ENCODE measurements around the gene RMND5A.

Gene RMND5A

GRCh38 chr2:86788165-86788564 is 68.1 kb downstream of the RMND5A start:
- no peak for TF ChIP-seq ZNF121 (tag by site-specific recombination; IDR thresholded peaks at IDR 0.05)
- TF ChIP-seq ZNF610 (tag by site-specific recombination; IDR thresholded peaks at IDR 0.05; ENCODE audit: borderline replicate concordance) = no peak
- no peak for TF ChIP-seq ZNF560 (tag by site-specific recombination; IDR thresholded peaks at IDR 0.05; ENCODE audit: borderline replicate concordance)
- TF ChIP-seq ZNF157 (tag by site-specific recombination; IDR thresholded peaks at IDR 0.05) = no peak
- no peak for TF ChIP-seq ZNF221 (tag by site-specific recombination; IDR thresholded peaks at IDR 0.05; ENCODE audit: borderline replicate concordance)
- no peak for TF ChIP-seq ZNF211 (tag by site-specific recombination; IDR thresholded peaks at IDR 0.05; ENCODE audit: low read depth)
- no peak for TF ChIP-seq ZNF791 (tag by site-specific recombination; IDR thresholded peaks at IDR 0.05)
- no peak for TF ChIP-seq ZNF768 (tag by site-specific recombination; IDR thresholded peaks at IDR 0.05)
- no peak for TF ChIP-seq ZNF416 (tag by site-specific recombination; IDR thresholded peaks at IDR 0.05)
- no peak for TF ChIP-seq ZNF148 (tag by site-specific recombination; IDR thresholded peaks at IDR 0.05; ENCODE audit: borderline replicate concordance)
- Histone ChIP-seq H3K4me3 (ENCODE audit: low read depth, low read length) (no peak overlapping the region), H3K36me3 (ENCODE audit: control insufficient read depth in 2 of 2, insufficient read depth in 1 of 2, low read length in 2 of 2) (no peaks in the 10 kb centered on the region), H3K27ac (ENCODE audit: extremely low read depth, low read depth, low read length) (no peak overlapping the region), H3K9me3 (ENCODE audit: control insufficient read depth, insufficient read depth, low read depth, low read length) (no peaks in the 10 kb centered on the region), H3K4me1 (ENCODE audit: control insufficient read depth, insufficient read depth, low read length) (no peaks in the 10 kb centered on the region)
- POLR2A ChIA-PET = no interaction called here
- CTCF ChIA-PET = interaction anchor here (1.2 kb wide), 1 partner anchor 23 kb away, joined by 3 read pairs; no protein-coding TSS in a partner anchor

GRCh38 chr2:86788881-86789686 is 69.0 kb downstream of the RMND5A start:
- TF ChIP-seq ZNF843 (tag by site-specific recombination; IDR thresholded peaks at IDR 0.05) (no peak), ZNF398 (tag by site-specific recombination; IDR thresholded peaks at IDR 0.05) (no peak), ZBTB8A (tag by site-specific recombination; IDR thresholded peaks at IDR 0.05) (no peak), HOXD13 (CRISPR knock-in tag; IDR thresholded peaks at IDR 0.05; ENCODE audit: borderline replicate concordance) (no peak), ZNF776 (tag by site-specific recombination; IDR thresholded peaks at IDR 0.05; ENCODE audit: borderline replicate concordance) (no peak), SETDB1 (IDR thresholded peaks at IDR 0.05; ENCODE audit: insufficient read length, low read length) (no peak), ZNF148 (tag by site-specific recombination; IDR thresholded peaks at IDR 0.05; ENCODE audit: borderline replicate concordance) (no peak), ZNF341 (tag by site-specific recombination; IDR thresholded peaks at IDR 0.05; ENCODE audit: low read depth) (no peak), ZNF624 (tag by site-specific recombination; IDR thresholded peaks at IDR 0.05) (no peak), ATF2 (tag by site-specific recombination; IDR thresholded peaks at IDR 0.05; ENCODE audit: low read depth) (no peak), ZNF146 (tag by site-specific recombination; IDR thresholded peaks at IDR 0.05) (no peak), ZNF560 (tag by site-specific recombination; IDR thresholded peaks at IDR 0.05; ENCODE audit: borderline replicate concordance) (no peak)
- CTCF ChIA-PET = no interaction called here
- H3K4me3 ChIP-seq (ENCODE audit: low read depth, low read length) = no peak overlapping the region

More at GRCh38 chr2:86788881-86789686, 69.0 kb downstream of the RMND5A start:
- Histone ChIP-seq H3K4me1 (ENCODE audit: control insufficient read depth, insufficient read depth, low read length) (no peaks in the 10 kb centered on the region), H3K27ac (ENCODE audit: extremely low read depth, low read depth, low read length) (no peak overlapping the region), H3K9me3 (ENCODE audit: control insufficient read depth, insufficient read depth, low read depth, low read length) (no peaks in the 10 kb centered on the region), H3K36me3 (ENCODE audit: control insufficient read depth in 2 of 2, insufficient read depth in 1 of 2, low read length in 2 of 2) (no peaks in the 10 kb centered on the region)
- POLR2A ChIA-PET = no interaction called here
